ENCODE measurements around the gene EMCN. TPM values are rescaled to one million over a fixed set of nuclear protein-coding genes. Genes with fewer than 3 reads are reported as not detected.

Gene EMCN, protein sequence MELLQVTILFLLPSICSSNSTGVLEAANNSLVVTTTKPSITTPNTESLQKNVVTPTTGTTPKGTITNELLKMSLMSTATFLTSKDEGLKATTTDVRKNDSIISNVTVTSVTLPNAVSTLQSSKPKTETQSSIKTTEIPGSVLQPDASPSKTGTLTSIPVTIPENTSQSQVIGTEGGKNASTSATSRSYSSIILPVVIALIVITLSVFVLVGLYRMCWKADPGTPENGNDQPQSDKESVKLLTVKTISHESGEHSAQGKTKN
- 10 to 100 TPM in 1 of 4 donors, 1 to 10 TPM in 3; 5.3 to 14.7 (median 6.9) TPM for total RNA-seq
- 1 to 10 TPM; 1.2 to 3.1 (median 2.1) TPM for polyA plus RNA-seq

DNA sequence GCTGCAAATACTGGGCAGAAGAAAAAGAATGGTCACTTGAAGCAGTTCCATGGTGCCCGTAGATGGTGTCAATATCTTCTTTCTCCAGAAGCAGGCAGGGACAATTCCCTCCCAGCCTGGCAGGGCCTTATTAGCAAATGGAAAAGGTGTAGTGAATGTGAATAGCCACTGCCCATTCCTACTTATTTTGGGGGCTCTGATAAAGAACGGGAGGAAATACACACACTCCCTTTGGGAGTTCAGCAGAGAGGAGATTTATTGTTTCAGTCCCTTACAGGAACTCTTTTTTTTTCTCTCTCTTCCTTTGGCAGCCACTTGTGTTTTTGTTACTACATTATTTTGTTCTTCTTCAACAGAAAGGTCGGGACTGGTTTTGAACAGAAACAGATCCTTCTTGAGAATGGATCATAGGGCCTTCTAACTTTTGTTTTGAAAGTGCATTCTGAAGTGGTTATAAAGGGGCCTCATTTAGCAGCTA is at the start of gene EMCN:
TSS of gene EMCN (minus strand) at position 159 of the 478 bp plus-strand sequence. CDS start at position 51, 108 bp downstream.
- Histone ChIP-seq H3K4me3 (peak within 1 kb of the TSS in 3 of 4 donors; percentile 1 to 11 (median 4)), H3K36me3 (no peaks in the 10 kb centered on the region), H3K9me3 (no peaks in the 10 kb centered on the region), H3K27me3 (no peaks in the 10 kb centered on the region), H3K4me1 (peaks cover 0 to 13% (median 11%) of the 10 kb centered on the region in 4 donors), H3K27ac (peak within 1 kb of the TSS in 2 of 4 donors; percentile 26 to 28)
- WGBS, 2 donors, result 34 to 53% methylated on average over 3 of the region's 3 CpGs
- DNase-seq, result no peak
- intact Hi-C loops (cut with DNase I), result no loop called here
- no peak for TF ChIP-seq EP300 (IDR thresholded peaks at IDR 0.05)
- TF ChIP-seq POLR2A (IDR thresholded peaks at IDR 0.05), result no peak
- TF ChIP-seq POLR2AphosphoS5 (IDR thresholded peaks at IDR 0.05), result peak in 1 of 4 donors; percentile 19

- WGBS, 2 donors, result 59 to 73% methylated on average over 3 of the region's 3 CpGs
- no peak for DNase-seq
- TF ChIP-seq POLR2A (IDR thresholded peaks at IDR 0.05) (no peak), EP300 (IDR thresholded peaks at IDR 0.05) (no peak), POLR2AphosphoS5 (IDR thresholded peaks at IDR 0.05) (no peak)
- TF ChIP-seq, protein P1, sequence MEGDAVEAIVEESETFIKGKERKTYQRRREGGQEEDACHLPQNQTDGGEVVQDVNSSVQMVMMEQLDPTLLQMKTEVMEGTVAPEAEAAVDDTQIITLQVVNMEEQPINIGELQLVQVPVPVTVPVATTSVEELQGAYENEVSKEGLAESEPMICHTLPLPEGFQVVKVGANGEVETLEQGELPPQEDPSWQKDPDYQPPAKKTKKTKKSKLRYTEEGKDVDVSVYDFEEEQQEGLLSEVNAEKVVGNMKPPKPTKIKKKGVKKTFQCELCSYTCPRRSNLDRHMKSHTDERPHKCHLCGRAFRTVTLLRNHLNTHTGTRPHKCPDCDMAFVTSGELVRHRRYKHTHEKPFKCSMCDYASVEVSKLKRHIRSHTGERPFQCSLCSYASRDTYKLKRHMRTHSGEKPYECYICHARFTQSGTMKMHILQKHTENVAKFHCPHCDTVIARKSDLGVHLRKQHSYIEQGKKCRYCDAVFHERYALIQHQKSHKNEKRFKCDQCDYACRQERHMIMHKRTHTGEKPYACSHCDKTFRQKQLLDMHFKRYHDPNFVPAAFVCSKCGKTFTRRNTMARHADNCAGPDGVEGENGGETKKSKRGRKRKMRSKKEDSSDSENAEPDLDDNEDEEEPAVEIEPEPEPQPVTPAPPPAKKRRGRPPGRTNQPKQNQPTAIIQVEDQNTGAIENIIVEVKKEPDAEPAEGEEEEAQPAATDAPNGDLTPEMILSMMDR (IDR thresholded peaks at IDR 0.05), result no peak
- H3K27me3 ChIP-seq, result no peaks in the 10 kb centered on the region
- H3K4me1 ChIP-seq, result no peaks in the 10 kb centered on the region
- no peak overlapping the region for H3K4me3 ChIP-seq
- H3K36me3 ChIP-seq, result no peaks in the 10 kb centered on the region
- no peaks in the 10 kb centered on the region for H3K9me3 ChIP-seq
- intact Hi-C loops (cut with DNase I), result no loop called here
- H3K27ac ChIP-seq, result no peak overlapping the region
These were observed 48.6 kb upstream of the EMCN start for GRCh38 chr4:100566396-100566795.

DNA sequence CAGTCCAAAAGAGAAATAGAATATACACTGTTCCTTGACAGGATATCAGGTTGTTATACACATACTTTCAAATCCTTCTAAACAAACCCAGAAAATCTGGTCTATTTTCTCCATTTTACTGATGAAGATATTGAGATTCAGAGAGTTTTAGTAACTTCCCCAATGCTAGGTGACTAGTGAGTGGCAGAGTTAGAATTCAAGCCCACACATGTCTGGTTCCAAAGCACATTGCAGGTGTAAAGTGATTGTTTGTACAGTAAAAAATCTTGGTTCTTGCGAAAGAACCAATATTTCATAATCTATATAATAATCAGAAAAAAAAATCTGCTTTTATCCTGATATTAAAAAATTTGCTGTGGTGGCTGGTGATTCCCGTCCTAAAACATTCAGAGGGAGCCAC is 39.5 kb upstream of the EMCN start:
- TF ChIP-seq EP300 (IDR thresholded peaks at IDR 0.05) (no peak), POLR2AphosphoS5 (IDR thresholded peaks at IDR 0.05) (no peak), POLR2A (IDR thresholded peaks at IDR 0.05) (no peak)
- TF ChIP-seq, protein P1 (IDR thresholded peaks at IDR 0.05), result no peak
- H3K4me1 ChIP-seq, result peaks cover 0 to 9% (median 4%) of the 10 kb centered on the region in 4 donors
- H3K27ac ChIP-seq, result no peak overlapping the region
- H3K9me3 ChIP-seq, result no peaks in the 10 kb centered on the region
- 79 to 93% methylated on average over 2 of the region's 2 CpGs for WGBS, 2 donors
- intact Hi-C loops (cut with DNase I), result no loop called here
- H3K36me3 ChIP-seq, result no peaks in the 10 kb centered on the region
- no peaks in the 10 kb centered on the region for H3K27me3 ChIP-seq
- no peak for DNase-seq
- no peak overlapping the region for H3K4me3 ChIP-seq

GRCh38 chr4:100555611-100556337 is 38.0 kb upstream of the EMCN start:
- no peaks in the 10 kb centered on the region for H3K27me3 ChIP-seq
- H3K4me1 ChIP-seq, result peaks cover 0 to 9% (median 4%) of the 10 kb centered on the region in 4 donors
- 61 to 70% methylated on average over 2 of the region's 2 CpGs for WGBS, 2 donors
- no peaks in the 10 kb centered on the region for H3K9me3 ChIP-seq
- TF ChIP-seq, protein P1 (IDR thresholded peaks at IDR 0.05), result no peak
- no peak for TF ChIP-seq EP300 (IDR thresholded peaks at IDR 0.05)
- TF ChIP-seq POLR2AphosphoS5 (IDR thresholded peaks at IDR 0.05), result no peak
- TF ChIP-seq POLR2A (IDR thresholded peaks at IDR 0.05), result no peak
- DNase-seq, result no peak
- intact Hi-C loops (cut with DNase I), result no loop called here
- no peak overlapping the region for H3K4me3 ChIP-seq
- no peaks in the 10 kb centered on the region for H3K36me3 ChIP-seq
- H3K27ac ChIP-seq, result no peak overlapping the region

DNA sequence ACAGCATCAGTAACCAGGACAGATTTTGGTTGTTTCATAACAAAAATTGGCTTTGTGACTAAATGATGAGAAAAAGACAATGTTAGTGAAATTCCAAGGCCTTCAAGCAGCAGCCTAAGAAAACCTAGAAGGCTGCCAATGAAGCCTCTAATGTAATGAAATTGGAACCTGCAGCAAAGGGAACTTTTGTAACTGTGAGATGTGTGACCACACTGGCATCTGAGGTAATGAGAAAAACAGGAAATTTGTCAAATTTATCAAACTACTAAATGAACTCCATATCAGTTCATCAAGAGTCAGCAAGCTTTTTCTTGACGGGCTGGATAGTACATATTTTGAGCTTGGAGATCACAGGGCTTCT is 30.4 kb upstream of the EMCN start:
- 56 to 82% methylated on average over 1 of the region's 1 CpG for WGBS, 2 donors
- intact Hi-C loops (cut with DNase I), result no loop called here
- no peak for DNase-seq

More for the DNA sequence above, 30.4 kb upstream of the EMCN start:
- no peak overlapping the region for H3K27ac ChIP-seq
- H3K9me3 ChIP-seq, result no peaks in the 10 kb centered on the region
- no peak overlapping the region for H3K4me3 ChIP-seq
- H3K4me1 ChIP-seq, result no peaks in the 10 kb centered on the region
- no peaks in the 10 kb centered on the region for H3K36me3 ChIP-seq
- TF ChIP-seq POLR2A (IDR thresholded peaks at IDR 0.05), result no peak
- TF ChIP-seq POLR2AphosphoS5 (IDR thresholded peaks at IDR 0.05), result no peak
- TF ChIP-seq, protein P1 (IDR thresholded peaks at IDR 0.05), result no peak
- no peak for TF ChIP-seq EP300 (IDR thresholded peaks at IDR 0.05)
- no peaks in the 10 kb centered on the region for H3K27me3 ChIP-seq

Measured in sigmoid colon (tissue), 7 donors.